DMS 273 treated with DMSO at 0.1 percent for 48 hours (cell line): ENCODE results near the gene GNA12.

Source experiments
- DNase-seq: peaks from one replicate; lab custom pipeline; 2025; lab: John Stamatoyannopoulos, UW

Gene GNA12

GRCh38 chr7:2814946-2815874 is 28.9 kb downstream of the GNA12 start:
- no peak for DNase-seq

- DNase-seq, result no peak
Observed at GRCh38 chr7:2814186-2814945, 29.7 kb downstream of the GNA12 start.

DNA sequence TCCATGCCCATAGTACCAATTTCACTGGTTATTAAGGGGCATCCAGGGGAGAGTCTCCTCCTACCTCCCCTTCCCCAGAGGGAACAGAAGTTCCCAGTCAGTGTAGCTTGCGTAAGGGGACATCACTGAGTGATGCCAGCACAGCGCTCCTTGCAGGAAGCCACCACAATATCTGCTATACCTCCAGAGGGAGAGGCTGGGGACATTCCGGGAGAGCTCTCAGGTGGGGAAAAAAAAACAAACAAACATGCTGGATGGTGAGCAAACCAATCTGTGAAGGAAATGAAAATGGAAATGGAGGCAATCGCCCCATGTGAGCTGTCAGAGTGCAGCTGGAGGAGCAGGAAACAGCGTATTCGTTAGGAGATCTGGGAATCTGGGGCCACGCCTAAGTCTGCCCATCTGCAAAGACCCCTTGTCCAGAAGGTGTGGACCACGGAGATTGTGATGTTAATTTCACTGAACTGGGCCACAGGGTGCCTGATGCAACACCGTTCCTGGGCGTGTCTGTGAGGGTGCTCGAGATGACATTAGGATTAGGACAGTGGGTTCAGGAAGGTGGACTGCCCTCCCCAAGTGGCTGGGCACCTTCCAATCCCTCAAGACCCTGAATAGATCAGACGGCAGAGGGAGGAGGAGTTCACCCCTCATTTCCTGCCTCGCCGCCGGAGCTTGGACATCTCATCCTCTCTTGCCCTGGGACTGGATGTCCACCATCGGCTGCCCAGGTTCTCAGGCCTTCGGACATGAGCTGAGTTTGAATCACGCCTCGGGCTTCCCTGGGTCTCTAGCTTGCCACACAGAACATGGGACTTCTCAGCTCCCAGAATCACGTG is 30.5 kb downstream of the GNA12 start:
- DNase-seq, result no peak

GRCh38 chr7:2812831-2813230 is 31.3 kb downstream of the GNA12 start:
- no peak for DNase-seq

GRCh38 chr7:2812114-2812487 is 32.0 kb downstream of the GNA12 start:
- no peak for DNase-seq

- DNase-seq, result no peak
Observed at GRCh38 chr7:2811476-2812113, 32.5 kb downstream of the GNA12 start.

DNA sequence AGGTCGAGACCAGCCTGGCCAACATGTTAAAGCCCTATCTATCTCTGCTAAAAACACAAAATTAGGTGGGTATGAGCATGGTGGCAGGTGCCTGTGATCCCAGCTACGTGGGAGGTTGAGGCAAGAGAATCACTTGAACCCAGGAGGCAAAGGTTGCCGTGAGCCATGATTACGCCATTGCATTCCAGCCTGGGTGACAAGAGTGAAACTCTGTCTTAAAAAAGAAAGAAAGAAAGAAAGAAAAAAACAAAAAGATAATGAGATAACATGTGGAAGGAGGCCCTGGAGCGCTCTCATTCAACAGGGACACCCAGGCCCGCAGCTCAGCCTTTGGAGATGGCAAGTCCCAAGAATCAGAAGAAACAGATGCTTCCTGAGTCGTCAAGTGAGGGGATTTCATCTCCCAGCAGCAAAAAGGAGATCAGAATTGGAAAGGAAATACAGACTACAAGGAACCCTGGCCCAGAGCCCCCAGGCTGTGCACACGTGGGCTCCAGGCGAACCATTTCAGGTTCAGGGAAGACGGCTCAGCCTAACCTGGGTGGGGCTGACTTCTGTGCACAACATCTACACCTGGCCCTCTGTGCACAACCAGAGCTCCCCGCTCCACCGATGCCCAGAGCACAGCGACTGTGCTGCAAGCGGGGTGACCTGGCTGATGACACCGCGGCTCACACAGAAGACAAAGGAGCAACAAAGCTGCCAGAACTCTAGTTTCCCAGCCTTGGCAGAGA is 33.3 kb downstream of the GNA12 start:
- no peak for DNase-seq

DNA sequence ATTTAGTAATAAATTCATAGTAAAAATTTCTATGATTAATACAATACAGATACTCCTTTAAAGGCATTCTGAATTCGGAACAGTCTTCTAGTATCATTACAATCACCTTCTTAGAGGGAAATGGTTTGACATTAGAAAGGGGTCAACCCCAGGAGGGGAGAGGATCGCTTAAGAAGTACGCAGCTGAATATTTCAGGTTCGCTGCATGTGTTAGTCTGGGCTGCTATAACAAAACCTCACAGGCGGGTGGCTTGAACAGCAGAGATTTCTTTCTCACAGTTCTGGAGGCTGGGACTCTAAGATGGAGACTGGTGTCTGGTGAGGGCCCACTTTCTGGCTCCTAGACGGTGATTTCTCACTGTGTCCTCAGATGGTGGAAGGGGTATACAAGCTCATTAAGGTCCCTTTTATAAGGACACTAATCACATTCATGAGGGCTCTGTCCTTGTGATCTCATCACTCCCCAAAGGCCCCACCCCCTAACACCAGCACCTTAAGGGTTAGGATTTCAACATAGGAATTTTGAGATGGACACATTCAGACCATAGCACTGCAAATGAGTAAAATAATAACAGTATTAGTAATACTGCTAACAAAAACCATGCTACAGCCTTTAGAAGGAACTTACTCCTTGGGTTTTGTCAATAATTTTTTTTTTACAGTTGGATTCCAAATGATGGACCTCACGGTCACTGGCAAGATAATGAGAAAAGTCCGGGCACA is 34.0 kb downstream of the GNA12 start:
- no peak for DNase-seq

DNA sequence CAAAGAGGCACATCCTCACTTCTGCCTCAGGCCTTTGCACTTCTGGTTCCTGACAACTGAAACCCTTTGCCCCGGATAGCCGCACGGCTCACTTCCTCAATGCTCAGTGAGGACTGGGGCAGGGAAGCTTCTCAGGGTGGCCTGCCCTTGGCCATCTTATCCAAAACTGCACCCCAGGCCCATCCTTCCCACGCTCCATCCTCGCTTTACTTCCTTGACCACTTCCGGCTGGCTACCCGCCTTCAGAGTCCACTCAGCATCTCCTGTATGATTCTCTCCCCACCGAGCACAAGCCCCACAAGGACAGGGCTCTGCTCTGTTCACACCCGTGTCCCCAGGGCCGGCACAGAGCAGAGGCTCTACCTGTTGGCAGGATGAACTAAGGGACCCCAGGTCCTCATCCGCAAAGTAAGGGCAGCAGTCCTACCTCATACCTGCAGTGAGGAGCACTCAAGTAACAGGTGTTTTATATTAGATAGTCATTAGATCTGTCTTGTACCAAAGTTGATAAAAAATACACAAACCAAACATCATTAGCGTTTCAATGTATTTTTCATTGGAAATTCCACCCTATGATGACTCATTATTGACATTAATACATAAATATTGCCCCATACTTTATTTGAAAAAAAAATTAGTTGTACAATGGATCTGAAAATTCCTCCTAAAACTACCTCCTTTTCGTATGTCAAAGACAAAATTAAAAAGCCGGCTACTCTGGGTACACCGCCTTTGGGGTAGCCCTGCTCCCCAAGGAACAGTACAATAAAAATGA is 35.0 kb downstream of the GNA12 start:
- DNase-seq, result no peak

DNA sequence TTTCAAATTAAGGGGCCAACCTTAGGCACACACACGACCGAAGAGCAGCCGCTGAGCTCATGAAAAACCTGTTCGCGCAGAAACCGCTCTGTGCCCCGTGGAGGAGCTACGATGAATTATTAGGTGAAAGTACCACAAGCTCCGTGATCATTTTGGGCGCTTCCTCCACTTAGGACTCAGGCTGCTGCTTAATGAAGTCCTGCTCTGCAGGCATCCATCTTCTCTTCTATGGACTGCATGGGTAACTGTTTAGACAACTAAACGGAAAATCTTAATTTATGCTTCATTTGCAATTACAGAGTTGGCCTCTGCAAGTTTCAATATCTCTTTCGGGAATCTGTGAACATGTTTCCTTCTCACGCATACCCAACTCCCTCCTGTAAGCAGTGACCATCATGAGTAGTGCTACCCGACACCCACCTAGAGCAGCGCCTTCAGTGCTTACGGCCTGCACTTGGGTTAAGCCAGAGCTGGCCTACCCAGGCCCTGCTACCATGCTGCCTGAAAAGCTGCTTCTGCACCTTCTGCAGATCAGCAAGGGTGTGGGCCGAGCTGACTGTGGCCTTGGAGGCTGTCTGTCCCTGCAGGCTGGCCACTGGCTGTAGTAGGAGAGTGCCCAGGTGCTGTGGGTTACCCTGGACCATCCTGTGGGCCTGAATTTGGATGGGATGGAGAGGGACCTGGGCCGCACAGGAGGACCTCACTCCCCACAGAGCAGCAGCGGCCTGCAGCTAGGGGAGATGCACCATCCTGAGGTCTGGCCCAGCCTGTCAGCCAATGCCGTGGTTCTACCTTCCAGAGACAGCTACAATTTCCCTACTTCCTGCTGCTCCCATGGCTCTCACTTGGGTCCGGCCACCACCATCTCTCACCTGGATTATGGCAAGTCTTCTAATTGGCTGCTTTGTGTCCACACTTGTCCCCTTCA is 36.0 kb downstream of the GNA12 start:
- no peak for DNase-seq

DNA sequence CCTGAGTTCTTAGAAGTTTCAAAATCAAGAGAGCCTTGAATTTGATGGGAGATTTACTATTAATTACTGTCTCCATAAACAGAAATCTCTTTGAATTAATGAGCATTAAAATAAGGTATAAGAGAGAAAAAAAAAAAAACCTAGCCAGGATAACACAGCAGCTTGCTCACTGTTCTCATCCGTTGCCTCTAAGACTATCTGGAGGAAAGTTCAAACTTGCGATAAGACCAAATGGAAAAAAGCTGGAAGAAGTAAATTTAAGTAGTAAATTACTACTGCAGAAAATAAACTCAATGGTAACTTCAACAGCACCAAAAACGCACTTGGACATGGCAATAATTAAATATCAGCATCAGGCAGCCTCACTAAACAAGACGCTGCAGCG is 36.7 kb downstream of the GNA12 start:
- no peak for DNase-seq

DNA sequence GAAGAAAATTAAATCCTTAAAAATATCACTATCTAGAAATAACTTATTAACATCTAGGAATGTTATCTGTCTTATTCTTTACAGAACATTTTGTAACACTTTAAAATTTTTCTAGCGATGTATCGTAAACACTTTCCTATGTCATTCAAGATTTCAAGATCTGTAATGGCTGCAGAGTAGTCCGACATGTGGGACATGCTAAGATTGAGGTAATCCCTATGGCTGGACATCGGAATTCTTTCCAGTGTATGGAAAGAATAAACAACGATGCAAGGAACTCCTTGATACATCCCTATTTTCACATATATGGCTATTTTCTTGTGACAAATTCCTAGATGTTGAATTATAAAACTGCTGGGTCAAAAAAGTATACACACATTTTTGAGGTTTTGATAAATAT is 37.5 kb downstream of the GNA12 start:
- DNase-seq, result no peak

GRCh38 chr7:2805213-2805944 is 38.7 kb downstream of the GNA12 start:
- DNase-seq, result no peak

- no peak for DNase-seq
Observed at GRCh38 chr7:2804227-2804763, 39.8 kb downstream of the GNA12 start.

GRCh38 chr7:2803755-2804154 is 40.4 kb downstream of the GNA12 start:
- DNase-seq, result no peak

DNA sequence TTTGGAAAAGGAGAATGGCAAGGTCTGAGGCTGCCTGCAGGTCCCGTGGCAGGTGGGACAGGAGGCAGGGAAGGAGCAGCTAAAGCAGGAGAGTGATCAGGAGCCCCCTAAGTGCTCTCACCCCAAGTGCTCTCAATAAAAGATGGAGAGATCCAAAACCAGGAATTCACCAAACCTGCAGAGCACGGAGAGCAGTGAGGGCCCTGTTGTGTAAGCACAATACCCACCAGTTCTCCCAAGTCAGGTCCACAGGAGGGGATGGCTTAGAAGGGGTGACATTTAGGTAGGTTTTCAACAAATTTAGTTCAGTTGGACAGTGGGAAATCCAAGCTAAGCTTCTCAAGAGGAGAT is 40.8 kb downstream of the GNA12 start:
- no peak for DNase-seq

DNA sequence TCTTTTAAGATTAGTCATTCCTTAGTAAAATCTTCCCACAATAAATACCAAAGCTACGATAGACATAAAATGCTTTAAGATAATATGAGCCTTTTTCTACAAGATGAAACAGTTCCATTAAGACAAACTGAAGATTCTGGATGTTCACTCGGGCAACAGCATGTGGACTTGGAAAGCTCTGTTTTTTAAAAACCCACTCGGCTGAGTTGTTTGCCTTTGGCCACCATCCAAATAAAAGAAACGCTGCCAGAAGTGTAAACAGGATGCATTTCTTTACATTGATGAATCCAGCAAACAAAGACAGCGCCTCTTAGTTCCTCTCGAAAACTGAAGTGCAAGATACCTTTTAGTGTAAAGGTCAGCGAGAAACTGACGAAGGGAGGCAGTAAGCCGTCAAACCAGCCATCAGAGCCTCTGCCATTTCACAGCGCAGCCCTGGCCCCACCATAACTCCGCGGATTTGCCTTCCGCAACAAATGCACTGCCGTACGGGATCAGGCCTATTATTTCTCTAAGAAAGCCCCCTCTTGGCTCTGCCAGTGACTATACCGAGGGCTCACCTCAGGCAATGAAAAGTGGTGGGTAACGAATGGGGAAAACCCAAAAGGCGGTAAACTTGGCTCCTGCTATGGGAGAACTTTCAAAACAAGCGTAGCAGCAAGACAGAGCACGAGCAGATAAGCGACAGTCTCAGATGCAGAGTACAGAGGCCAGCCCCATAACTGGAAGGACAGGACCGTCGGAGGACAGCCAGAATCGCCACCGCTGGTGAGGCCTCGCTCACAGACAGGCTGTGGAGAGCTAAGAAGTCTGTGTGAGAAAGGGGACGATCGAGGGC is 41.4 kb downstream of the GNA12 start:
- DNase-seq, result no peak
